Prostate gland (tissue), 2 donors: ENCODE measurements around the gene ARID2.

Experiments used
- POLR2A ChIP-seq: fragments of 450-650 bp; IDR thresholded peaks from one replicate; pipeline ENCODE4 v1.6.1; 2016; ENCODE audit warnings: antibody characterized with exemption, mild to moderate bottlenecking
- POLR2AphosphoS5 ChIP-seq: sonication (generic); formaldehyde crosslinking; IDR thresholded peaks from one replicate; pipeline ENCODE4 v1.6.1; 2017; ENCODE audit warnings: antibody characterized with exemption
- TF ChIP-seq, protein P1 (sequence below), 4 experiments: fragments of 200-600 bp in 2 of 4; fragments of 450-650 bp in 2 of 4; sonication (generic) in 2 of 4; IDR thresholded peaks; 1 replicate in 3 of 4; 2 replicates in 1 of 4; pipeline ENCODE4 v1.5.1; 2016 to 2019; ENCODE audit warnings: antibody characterized with exemption in 4 of 4, mild to moderate bottlenecking in 2 of 4, moderate library complexity in 2 of 4

DNA sequence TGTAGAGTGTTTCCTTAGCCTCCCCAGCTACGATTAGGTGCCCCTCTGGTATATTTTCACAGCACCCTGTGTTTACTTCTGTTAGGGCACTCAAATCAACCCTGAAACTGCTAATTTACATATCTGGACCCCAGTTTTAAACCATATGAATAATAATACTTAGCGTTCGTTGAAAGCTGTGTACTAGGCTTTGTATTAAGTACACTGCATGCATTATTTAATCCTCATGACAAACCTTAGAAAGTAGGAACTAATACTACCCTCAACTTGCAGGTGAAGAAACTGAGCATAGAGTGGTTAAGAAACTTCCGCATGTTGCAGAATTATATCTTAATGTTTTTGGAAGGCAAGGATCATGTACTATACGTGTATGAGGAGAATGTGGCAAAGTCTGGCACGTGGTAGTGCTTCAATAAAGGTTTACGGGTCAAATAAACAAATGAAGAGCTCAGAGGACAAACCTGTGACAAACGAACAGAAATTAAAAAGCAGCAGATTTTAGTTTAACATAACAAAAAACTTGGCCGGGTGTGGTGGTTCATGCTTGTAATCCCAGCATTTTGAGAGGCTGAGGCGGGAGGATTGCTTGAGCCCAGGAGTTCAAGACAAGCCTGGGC is 22.2 kb upstream of the ARID2 start:
- TF ChIP-seq, protein P1, sequence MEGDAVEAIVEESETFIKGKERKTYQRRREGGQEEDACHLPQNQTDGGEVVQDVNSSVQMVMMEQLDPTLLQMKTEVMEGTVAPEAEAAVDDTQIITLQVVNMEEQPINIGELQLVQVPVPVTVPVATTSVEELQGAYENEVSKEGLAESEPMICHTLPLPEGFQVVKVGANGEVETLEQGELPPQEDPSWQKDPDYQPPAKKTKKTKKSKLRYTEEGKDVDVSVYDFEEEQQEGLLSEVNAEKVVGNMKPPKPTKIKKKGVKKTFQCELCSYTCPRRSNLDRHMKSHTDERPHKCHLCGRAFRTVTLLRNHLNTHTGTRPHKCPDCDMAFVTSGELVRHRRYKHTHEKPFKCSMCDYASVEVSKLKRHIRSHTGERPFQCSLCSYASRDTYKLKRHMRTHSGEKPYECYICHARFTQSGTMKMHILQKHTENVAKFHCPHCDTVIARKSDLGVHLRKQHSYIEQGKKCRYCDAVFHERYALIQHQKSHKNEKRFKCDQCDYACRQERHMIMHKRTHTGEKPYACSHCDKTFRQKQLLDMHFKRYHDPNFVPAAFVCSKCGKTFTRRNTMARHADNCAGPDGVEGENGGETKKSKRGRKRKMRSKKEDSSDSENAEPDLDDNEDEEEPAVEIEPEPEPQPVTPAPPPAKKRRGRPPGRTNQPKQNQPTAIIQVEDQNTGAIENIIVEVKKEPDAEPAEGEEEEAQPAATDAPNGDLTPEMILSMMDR (IDR thresholded peaks at IDR 0.05) = no peak
- no peak for TF ChIP-seq POLR2A
- TF ChIP-seq POLR2AphosphoS5 = no peak
